GM19035 (cell line): ENCODE measurements around the gene MPV17L2.
"Not testable (repeated sequence)": the region's sequence is repeated elsewhere in the genome, so short reads cannot be mapped to it uniquely, and the experiment has no call there.

Experiments
- ATAC-seq: cut with Tn5 transposase; IDR thresholded peaks from one replicate; pipeline ENCODE4 v1.9.1; 2021; ENCODE audit not compliant: unreplicated experiment

The MPV17L2 gene

DNA sequence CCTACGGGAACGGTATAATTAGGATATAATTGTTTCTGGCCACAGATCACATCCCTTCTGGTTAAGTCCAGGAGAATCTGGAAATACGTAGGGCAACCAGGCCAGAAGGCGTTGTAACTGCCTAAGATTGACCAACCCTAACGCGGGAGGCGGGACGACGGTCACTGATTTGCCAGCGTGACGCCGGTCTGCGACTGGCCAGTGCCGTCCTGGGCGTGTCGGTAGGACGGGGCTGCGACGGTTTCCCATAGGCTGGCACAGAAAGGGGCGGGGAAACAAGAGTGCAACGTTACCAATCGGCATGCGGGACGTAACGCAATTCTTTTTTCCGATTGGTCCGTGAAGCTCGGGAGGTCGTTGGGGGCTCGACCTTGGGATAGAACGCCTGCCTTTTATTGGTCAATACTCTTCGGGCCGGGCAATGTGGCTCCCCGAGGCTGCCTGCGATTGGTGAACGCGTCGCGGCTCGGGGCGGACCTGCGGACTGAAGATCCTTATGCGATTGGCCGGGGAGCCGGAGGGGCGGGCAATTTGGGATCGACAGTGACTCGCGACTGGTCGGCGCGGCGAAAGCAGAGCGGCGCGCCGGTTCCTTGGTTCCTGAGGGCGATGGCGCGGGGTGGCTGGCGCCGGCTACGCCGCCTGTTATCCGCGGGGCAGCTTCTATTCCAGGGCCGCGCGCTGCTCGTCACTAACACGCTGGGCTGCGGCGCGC lies at the start of gene MPV17L2:
Gene MPV17L2, plus strand, starts transcription at position 546 of the 715 bp plus-strand sequence. Its CDS starts 64 bp downstream, at position 610.
- ATAC-seq: peak; percentile 85

DNA sequence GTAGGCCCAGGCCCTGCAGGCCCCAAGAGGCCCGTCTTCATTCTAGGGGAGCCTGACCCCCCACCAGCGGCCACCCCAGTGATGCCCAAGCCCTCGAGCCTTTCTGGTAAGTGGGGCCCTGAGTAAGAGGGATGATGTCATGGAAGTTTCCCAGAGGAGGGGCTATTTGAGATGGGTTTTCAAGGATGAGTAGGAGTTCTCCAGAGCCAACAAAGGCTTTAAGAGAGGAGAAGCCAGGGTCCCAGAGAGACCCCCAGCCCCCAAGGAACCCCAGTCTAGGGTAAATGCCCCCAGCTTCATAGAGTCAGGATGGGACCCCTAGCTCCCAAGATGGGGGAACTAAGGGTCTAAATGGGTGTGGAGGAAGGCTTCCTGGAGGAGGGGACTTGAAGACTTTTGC lies 49.1 kb upstream of the MPV17L2 start:
- ATAC-seq: no peak

DNA sequence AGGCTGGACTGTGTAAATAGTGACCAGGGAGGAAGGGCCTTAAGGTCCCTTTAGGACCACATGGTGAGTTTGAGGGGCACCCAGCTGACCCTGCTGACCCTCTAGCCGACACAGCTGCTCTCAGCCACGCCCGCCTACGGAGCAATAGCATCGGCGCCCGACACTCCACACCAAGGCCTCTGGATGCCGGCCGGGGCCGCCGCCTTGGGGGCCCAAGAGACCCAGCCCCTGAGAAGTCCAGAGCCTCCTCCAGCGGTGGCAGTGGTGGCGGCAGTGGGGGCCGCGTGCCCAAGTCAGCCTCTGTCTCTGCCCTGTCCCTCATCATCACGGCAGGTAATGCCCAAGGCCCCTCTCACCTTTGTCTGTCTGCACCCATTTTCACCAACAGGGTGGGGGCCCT lies 48.7 kb upstream of the MPV17L2 start:
- no peak for ATAC-seq

DNA sequence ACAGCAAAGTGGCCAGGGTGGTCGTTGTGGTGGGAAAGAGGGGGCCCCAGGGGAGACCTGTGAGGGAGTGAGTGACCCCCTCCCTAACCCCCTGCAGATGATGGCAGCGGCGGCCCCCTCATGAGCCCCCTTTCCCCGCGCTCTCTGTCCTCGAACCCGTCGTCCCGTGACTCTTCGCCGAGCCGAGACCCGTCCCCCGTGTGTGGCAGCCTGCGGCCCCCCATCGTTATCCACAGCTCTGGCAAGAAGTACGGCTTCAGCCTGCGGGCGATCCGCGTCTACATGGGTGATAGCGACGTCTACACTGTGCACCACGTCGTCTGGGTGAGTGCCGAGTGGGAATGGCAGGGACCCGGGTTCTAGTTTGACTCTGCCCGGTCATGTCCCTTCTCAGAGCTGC lies 48.1 kb upstream of the MPV17L2 start:
- ATAC-seq: no peak

DNA sequence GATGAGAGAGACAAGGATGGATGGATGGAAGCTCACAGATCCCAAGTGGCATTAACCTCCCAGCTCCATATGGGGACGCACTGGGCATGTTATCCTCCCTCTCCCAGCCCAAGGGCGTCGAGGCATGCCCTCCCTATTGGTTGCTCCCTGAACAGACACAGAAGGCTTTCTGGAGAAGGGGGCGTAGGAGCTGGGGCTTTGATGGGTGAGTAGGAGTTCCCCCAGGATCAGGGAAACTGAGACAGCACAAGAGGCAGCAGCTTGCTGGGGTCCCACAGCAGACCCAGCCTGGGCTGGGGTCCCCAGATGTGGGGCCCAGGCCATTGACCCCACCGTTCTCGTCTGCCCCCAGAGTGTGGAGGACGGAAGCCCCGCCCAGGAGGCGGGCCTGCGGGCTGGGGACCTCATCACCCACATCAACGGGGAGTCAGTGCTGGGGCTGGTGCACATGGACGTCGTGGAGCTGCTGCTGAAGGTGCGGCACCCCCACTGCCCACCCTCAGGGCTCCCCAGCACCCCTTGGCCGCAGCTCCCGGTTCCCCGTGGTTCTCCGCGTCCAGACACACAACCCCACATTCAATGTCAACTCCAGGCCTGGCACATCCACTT lies 47.5 kb upstream of the MPV17L2 start:
- no peak for ATAC-seq

DNA sequence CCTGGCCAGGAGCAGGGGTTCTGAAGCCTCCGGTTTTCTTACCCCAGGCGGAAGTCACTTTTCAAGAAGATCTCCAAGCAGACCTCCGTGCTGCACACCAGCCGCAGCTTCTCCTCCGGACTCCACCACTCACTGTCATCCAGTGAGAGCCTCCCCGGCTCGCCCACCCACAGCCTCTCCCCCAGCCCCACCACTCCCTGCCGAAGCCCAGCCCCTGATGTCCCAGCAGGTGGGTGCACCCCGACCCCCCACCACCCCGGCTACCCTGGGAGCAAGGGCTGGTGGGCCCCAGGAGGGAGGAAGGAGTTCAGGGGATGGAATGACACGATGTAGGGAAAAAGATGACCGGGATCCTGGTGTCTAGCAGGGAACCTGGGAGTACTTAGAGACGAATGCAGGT lies 45.6 kb upstream of the MPV17L2 start:
- ATAC-seq: no peak

DNA sequence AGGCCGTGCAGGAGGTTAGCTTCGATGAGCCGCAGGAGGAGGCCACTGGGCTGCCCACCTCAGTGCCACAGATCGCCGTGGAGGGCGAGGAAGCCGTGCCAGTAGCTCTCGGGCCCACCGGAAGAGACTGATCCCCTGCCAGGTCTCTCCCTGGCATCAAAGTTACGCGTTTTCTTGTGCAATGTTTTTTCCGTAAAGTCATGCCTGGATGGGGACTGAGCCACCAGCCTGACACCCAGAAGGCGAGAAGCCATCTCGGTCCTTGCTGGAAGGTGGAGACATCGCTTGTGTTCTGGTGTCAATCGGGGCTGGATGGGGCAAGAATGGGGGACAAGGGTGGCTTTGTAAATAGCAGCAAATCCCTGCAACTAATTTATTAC lies 43.4 kb upstream of the MPV17L2 start:
- no peak for ATAC-seq

DNA sequence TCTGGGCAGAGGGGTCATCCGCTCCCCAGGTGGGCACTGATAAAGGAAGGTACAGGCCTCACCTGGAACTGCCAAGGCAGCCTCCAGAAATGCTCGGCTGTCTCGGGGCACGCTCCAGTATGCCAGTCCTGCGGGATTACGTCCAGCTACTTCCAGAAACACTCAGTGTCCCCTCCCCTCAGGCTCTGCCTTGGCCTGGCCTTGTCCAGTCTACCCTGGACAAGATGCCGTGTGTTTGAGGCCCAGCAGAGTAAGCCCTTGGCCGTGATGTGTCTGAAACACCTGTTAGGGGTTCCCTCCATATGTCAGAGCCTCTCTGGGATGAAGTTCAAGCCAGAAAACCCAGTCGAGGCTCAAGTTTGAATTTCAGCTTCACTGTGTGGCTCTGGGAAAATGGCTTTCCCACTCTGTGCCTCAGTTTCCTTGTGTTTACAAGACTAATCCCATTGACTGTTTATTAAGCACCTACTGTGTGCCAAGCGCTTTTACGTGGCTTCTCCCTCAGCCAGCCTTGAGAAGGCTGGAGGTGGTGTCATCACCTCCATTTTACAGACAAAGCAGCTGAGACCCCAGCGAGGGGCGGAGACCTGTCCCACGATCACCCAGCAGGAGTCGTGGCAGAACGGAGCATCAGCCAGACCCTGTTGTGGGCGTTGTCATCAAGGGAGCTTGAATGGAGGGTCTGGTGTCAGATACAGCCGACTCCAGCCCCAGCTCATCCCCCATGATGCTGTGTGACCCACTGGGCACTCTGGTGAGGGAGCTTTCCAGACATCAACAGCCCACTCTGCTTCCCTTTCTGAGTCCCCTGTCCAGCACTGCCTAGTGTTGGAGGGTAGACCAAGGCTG lies 42.0 kb upstream of the MPV17L2 start:
- no peak for ATAC-seq

DNA sequence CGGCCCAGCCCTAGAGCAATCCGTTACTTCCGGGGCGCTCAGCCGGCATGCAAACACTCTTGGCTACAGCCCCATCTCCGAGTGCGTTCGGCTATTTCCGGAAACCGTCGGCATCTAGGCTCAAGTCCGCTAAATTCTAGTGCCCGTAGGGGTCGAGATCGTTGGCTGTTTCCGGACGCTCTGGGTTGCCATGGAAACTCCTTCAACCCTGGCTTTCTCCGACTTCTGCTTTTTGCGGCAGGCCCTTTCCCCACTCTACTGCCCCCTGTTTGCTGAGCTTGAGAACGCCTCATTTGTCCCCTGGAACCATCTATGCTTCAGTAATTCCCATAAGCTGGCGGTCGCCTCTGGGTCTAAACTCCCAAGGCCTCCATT lies 40.6 kb upstream of the MPV17L2 start:
- ATAC-seq: peak; percentile 69

DNA sequence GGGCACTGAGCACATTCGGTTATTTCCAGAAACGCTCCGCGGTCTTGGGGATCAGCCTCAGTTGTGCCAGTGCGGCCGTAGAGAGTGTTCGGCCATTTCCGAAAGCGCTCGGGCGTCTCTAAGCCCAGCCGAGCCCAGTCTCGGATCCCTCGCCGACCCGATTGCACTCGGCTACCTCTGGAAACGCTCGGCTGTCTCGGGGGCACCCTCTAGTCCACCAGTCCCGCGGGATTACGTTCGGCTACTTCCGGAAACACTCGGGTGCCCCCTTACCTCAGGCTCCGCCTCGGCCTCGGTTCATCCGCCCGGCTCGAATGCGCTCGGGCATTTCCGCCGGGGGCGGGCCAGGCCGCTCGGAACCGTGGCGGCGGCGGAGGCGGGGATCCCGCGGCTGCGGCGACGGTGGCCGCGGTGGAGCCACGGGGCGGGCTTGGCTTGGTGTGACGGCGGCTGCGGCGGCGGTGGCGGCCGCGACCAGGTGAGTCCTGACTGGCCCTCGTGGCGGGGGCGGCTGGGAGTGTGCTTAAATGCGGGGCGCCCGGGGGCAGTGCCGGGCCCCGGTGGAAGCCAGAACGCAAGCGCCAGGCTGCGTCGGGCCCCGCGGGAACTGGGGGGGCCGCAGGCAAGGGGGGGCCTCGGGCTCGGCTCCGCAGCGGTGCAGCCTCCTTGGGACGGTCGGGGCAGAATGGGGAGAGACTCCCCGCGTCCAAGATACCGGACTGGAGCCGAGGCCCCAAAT lies 40.0 kb upstream of the MPV17L2 start, which contains the start of gene PIK3R2:
Gene PIK3R2, plus strand, starts transcription at position 347 of the 739 bp plus-strand sequence. CDS start 2,717 bp downstream, outside the sequence.
- peak; percentile 72 for ATAC-seq

DNA sequence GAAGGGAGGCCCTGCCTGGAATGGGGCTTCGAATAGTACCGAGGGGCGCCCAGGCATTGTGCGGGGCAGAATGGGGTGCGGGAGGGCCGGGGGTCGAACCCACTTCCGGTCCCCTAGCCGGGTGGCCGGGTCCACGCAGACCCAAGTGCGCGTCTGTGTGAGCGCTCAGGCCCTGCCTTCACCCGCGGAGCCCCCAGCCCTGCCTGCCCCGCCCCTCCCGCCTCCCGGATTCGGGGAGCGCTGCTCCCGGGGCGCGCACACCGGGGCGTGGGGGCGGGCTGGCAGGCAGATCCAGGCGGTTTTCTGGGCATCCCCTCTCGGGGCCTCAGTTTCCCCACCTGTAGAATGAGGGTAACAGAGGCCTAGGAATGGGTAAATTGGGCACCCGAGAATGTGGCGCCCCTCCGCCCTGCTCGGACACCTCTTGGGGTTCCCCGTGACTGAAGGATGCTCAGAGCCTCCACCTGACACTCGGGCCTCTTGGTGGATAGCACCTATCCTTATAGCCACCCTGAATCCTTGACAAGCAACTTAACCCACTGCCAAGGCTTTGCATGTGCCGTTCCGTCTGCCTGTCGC lies 39.4 kb upstream of the MPV17L2 start:
- ATAC-seq: no peak

DNA sequence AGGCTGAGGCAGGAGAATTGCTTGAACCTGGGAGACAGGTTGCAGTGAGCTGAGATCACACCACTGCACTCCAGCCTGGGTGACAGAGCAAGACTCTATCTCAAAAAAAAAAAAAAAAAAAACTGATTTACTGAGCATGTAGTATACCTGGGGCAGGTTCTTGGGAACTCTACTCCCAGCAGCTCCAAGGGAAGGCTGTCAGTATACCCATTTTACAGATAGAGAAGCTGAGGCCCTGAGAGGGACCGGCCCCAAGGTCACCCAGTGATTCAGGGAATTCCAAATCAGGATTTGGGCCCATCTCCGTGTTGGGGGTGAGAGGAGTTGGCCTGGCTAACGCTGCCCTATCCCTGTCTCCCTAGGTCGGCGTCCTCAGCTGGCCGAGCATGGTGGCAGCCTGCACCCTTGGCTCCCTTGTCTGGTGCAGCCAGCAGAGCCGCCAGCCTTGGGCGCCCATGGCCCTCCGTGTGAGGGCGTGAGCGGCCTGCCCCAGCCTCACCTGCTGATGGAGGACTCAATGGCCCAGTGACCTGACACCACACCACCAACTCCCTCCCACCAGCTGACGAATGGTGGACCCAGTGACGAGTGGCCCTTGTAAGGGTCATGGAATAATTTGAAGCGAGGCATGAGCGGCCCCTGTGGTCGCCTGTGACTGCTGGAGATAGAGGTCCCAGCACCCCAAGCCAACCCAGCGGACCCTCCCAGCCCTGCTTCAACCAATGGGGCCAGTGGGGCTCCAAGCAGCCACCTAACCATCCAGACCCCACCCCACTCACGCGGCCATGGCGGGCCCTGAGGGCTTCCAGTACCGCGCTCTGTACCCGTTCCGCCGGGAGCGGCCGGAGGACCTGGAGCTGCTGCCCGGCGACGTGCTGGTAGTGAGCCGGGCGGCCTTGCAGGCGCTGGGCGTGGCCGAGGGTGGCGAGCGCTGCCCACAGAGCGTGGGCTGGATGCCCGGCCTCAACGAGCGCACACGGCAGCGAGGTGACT lies 37.6 kb upstream of the MPV17L2 start:
- no peak for ATAC-seq

DNA sequence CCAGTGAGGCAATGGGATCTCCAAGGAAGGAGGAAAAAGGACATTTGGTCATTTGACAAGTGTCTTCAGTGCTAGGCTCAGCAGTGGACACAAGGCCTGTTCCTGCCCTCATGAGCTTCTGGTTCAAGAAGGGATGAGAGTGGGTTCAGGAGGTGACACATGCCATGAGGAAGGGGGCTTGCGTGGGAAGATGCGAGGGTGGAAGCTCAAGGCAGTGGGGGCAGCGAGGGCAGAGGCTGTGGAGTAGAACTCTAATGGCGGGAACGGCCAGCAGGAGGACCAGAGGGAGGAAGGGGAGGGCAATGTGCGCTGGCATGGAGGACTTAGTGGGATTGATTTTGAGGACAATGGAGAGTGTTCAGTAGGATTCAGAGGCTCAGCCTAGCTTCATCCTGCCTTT lies 36.8 kb upstream of the MPV17L2 start:
- ATAC-seq: no peak

DNA sequence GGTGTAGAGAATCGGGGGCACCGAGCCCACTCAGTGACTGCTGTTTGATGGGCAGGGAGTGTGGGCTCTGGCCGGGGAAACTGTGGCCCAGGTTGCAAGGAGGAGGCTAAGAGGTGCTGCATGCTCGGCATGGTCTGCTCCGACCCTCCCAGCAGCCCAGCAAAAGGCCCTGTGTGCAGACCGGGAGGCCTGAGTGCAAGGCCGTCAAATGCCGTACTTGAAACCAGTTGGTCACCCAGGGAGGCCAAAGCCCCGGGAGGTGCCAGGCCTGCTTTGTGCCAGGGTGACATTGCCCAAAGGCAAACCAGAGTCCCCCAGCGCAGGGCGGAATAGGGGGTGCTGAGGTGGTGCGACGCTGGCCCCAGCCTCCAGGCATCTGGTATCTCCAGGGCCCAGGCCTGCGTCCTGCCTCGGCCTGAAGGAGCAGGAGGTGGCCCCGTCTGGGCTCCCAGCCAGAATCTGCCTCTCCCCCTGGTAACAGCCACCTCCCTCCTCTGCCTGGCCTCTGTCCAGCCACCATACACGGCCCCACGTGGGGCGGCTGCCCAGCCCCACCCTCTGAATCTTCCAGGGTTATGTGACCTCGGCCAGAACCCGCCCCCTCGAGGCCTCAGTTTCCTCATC lies 36.1 kb upstream of the MPV17L2 start:
- no peak for ATAC-seq

DNA sequence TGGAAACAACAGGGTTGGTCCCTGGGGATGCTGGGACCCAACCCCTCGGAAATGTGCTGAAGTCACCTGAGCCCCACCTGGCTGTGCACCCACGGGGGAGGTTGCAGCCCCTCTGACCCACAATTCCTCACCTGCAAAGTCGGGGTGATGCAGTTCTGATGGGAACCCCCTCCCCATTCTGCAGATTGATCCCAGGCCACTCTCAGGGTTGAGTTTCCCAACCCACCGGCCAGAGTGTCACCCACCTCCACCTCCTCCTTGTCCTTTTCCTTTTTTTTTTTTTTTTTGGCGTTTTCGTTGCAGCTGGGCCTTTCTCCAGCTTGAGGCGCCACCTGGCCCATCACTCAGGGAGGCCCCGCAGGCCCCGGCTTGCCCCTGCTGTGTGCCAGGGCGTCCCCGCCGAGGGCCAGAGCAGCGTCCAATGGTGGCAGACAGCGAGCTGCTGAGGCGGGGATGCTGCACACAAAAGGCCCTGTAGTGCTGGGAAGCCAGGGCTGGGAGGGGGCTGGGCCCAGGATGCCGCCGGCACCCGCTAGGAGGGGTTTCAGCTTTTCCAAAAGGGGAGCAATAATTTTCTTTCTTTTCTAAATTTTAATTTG lies 35.5 kb upstream of the MPV17L2 start:
- ATAC-seq: no peak

DNA sequence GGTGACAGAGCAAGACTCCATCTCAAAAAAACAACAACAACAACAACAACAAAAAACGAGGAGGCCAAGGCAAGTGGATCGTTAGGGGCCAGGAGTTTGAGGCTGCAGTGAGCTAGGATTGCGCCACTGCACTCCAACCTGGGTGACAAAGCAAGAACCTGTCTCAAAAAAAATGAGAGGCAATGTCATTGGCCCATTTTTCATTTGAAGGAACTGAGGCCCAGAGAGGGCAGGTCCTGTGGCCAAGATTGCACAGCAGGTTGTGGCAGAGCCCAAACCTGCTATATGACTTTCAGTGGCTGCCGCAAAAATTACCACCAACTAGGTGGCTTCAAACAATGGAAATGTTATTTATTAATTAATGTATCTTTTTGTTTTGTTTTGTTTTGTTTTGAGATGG lies 34.6 kb upstream of the MPV17L2 start:
- no peak for ATAC-seq

DNA sequence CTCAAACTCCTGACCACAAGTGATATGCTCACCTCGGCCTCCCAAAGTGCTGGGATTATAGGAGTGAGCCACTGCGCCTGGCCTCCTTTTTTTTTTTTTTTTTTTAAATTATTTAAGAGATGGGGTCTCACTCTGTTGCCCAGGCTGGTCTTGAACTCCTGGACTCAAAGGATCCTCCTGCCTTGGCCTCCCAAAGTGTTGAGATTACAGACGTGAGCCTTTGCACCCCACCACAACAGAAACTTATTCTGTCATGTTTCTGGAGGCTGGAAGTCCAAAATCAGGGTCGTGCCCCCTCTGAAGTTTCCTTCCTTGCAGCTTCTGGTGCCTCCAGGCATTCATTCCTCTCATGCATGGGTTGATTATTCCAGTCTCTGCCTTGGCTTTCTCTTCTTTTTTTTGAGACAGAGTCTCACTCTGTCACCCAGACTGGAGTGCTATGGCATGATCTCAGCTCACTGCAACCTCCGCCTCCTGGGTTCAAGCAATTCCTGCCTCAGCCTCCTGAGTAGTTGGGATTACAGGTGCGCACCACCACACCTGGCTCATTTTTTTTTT lies 33.9 kb upstream of the MPV17L2 start:
- not testable (repeated sequence) for ATAC-seq

DNA sequence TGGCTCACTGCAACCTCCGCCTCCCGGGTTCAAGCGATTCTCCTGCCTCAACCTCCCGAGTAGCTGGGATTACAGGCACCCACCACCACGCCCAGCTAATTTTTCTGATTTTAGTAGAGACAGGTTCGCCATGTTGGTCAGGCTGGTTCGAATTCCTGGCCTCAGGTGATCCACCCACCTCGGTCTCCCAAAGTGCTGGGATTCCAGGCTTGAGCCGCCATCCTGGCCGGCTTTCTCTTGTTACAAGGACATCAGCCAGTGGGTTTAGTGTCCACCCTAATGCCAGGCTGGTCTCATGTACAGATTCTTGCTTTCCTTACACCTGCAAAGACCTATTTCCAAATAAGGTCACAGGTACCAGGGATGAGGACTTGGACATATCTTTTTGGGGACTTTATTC lies 33.2 kb upstream of the MPV17L2 start:
- no peak for ATAC-seq
